ENCODE data around the gene SLC41A1.

SLC41A1 gene

GRCh38 chr1:205822397-205822796 lies 9.4 kb upstream of the SLC41A1 start:
- DNase-seq (ENCODE audit: low read depth in 2 of 2), result no peak

DNA sequence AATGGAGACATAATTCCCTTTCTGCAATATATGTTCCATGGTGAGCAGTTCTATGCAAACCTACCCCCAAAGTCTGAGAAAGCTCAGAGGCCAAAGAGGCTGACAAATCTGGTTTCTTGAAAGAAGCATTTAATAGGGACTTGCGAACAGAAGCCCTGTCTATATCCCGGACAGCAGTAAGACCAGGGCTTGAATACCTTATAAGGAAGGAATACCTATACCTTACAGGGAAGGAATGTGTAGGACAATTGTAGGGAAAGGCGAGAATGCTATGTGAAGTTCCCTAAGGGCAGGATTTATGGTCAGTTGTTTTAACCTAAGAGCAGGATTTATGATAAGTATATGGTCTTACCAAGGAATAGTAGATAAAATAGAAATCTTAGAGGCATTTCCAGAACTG lies 5.0 kb upstream of the SLC41A1 start:
- no peak for DNase-seq (ENCODE audit: low read depth in 2 of 2)

GRCh38 chr1:205817364-205817763 lies 4.4 kb upstream of the SLC41A1 start:
- no peak for DNase-seq (ENCODE audit: low read depth in 2 of 2)

- DNase-seq (ENCODE audit: low read depth in 2 of 2), result no peak
Observed at GRCh38 chr1:205813755-205814058, 709 bp upstream of the SLC41A1 start.

DNA sequence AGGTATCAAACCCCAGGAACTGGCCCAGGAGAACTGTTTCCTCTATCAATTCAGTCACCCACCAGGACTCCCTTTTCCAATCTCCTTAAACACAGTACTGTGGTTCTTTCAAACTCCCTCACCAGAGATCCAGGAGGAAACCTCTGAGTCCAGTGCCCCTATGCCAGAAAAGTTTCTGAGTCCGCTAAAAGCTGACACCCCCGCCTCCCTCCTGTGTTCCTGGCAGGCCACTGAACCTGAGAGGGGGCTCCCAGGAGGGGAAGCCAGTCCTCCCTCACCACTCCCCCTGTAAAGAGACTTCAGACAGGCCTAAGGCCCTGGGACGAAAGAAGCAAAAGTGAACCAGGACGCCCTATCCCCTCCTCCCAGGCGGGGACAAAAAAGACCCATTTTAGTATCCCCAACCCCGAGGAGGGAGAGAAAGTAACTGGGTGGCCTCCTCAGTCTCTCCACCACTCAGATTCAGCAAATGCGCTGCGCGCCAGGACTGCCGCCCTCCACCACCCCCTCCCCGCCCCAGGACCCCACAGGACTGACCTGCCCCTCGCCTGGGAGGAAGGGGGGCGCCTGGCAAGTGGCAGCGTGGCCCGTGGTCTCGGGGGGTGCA lies 624 bp downstream of the SLC41A1 start:
- no peak for DNase-seq (ENCODE audit: low read depth in 2 of 2)

DNA sequence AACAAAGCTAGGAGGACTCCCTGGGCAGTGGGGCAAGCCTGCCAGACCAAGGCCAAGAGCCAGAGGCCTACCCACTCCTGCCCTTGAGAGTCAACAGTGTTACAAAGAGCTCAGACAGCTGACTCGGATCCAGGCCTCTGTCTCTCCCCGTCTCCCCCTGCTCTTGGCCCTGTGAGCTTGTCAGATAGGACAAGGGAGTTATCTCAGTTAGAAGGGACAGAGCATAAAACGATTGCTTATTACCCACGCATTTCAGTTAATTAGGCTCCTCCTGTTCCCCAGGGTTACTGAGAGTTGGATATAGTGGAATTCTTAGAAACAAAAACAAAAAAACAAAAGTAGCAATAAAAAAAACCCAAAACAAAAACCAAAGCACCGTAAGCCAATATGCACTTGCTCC lies 1.3 kb downstream of the SLC41A1 start:
- DNase-seq (ENCODE audit: low read depth in 2 of 2), result no peak

GRCh38 chr1:205810448-205811157 lies 2.4 kb downstream of the SLC41A1 start:
- DNase-seq (ENCODE audit: low read depth in 2 of 2), result no peak

DNA sequence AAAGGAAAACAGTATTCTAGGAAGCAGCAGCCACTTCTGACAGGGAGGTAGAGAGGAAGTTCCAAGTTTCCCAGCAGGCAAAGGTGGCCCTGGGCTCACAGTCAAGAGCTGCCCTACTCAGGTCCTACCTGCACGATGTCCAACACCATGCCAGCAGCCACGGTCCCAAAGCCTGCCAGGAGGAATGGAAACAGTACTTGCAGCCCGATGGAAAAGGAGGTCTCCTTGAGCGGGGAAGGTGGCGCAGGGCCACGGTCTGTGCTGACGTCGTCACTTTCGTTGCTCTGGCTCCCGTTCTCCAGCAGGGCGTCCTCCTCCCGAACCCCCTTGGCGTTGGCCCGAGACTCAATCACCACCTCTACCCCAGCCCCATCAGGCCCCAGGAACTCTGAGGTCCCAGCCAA lies 3.1 kb downstream of the SLC41A1 start:
- DNase-seq (ENCODE audit: low read depth in 2 of 2), result no peak

GRCh38 chr1:205809469-205809868 lies 3.5 kb downstream of the SLC41A1 start:
- no peak for DNase-seq (ENCODE audit: low read depth in 2 of 2)

- peak in 1 of 2 experiments; percentile 61 for DNase-seq (ENCODE audit: low read depth in 2 of 2)
Observed at GRCh38 chr1:205805082-205805711, 7.8 kb downstream of the SLC41A1 start.

GRCh38 chr1:205804605-205805004 lies 8.4 kb downstream of the SLC41A1 start:
- no peak for DNase-seq (ENCODE audit: low read depth in 2 of 2)

- DNase-seq (ENCODE audit: low read depth in 2 of 2), result no peak
Observed at GRCh38 chr1:205803986-205804385, 9.0 kb downstream of the SLC41A1 start.

GRCh38 chr1:205802060-205802459 lies 10.9 kb downstream of the SLC41A1 start:
- no peak for DNase-seq (ENCODE audit: low read depth in 2 of 2)

GRCh38 chr1:205800981-205801703 lies 11.9 kb downstream of the SLC41A1 start:
- no peak for DNase-seq (ENCODE audit: low read depth in 2 of 2)

GRCh38 chr1:205800427-205800826 lies 12.6 kb downstream of the SLC41A1 start:
- DNase-seq (ENCODE audit: low read depth in 2 of 2), result no peak

DNA sequence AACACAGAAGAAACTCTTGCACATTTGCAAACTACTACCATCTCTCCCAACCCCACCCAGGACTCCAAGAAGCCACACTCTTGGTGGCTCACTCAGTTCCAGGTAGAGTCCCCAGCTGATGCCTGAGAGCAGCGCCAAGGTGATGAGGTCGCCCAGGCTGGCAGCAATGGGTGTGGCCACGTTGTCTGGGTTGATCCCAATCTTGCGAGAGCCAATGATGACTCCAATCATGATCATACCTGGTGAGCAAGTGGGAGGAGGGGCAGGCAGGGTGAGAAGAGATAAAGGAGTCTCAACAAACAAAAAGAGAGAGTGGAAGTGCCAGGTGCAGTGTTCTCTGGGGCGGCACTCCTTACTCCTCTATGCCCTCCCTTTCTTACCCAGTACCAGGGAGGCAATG lies 14.4 kb downstream of the SLC41A1 start:
- no peak for DNase-seq (ENCODE audit: low read depth in 2 of 2)

- no peak for DNase-seq (ENCODE audit: low read depth in 2 of 2)
Observed at GRCh38 chr1:205797168-205797567, 15.8 kb downstream of the SLC41A1 start.

DNA sequence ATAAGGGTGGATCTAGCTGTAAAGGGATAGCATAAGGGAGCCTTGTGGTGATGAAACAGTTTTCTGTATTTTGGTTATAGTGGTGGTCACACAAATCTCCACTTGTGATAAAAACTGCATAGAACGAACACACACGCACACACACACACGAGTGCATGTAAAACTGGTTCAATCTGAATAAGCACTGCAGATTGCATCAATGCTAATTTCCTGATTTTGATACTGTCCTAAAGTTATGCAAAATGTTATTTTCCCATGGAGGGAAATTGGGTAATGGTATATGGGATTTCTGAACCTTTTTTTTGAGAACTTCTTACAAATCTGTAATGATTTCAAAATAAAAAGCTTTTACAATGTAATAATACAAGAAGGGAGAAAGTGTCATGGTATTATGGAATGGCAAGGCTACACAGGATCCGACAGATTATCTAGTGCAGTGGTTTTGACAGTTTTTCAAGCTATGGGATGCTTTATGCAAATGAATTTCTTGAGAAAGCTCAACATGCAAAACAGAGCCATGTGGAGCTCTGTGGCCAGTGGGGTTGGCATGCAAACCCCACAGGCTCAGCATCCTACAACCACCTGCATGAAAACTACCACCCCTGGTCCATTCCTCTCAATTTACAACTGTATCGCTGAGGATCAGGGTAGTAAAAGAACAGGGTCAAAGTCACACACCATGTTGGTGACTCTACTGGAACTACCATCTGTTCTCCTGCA lies 18.8 kb downstream of the SLC41A1 start:
- no peak for DNase-seq (ENCODE audit: low read depth in 2 of 2)

GRCh38 chr1:205792961-205793673 lies 19.9 kb downstream of the SLC41A1 start:
- no peak for DNase-seq (ENCODE audit: low read depth in 2 of 2)

DNA sequence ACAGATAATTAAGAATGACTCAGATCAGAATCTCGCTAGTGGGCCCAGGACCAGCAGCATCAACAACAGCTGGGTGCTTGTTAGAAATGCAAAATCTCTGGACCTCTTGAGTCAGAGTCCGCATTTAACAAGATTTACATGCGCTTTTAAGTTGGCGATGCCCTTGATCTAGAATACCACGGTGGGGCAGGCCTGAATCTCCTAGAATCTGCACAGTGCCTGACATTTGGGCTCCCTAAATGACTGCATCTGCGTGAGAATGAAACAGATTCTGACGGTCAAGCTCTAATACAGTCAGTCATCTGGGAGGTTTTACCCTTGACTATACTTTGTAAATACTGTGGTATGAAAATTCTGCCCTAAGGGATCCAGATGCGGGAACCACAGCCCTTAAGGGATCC lies 20.5 kb downstream of the SLC41A1 start:
- no peak for DNase-seq (ENCODE audit: low read depth in 2 of 2)

- peak in 1 of 2 experiments; percentile 38 for DNase-seq (ENCODE audit: low read depth in 2 of 2)
Observed at GRCh38 chr1:205791568-205792180, 21.3 kb downstream of the SLC41A1 start.

Measured in stimulated activated CD4-positive, alpha-beta T cell treated with anti-CD3 and anti-CD28 coated beads, Interleukin-12 subunit alpha, Interleukin-12 subunit beta, amount 100 ng/mL, for 24 hours (primary cell).